GM12864 (cell line): ENCODE measurements around the gene USP48.

ENCODE experiments used
- DNase-seq: peaks from one replicate; pipeline ENCODE4 v3.0.0-alpha.2; 2011; ENCODE audit warnings: low read depth
- H3K4me3 ChIP-seq: 2 replicates; pipeline ENCODE4 v1.5.1; 2011; ENCODE audit warnings: mild to moderate bottlenecking, low read depth, low read length, control low read depth
- CTCF ChIP-seq: IDR thresholded peaks from 2 replicates; pipeline ENCODE4 v1.5.1; 2011; ENCODE audit warnings: low read depth, mild to moderate bottlenecking, moderate library complexity, low read length, control low read depth, inconsistent platforms; ENCODE audit errors: missing control alignments

The USP48 gene

GRCh38 chr1:21752186-21752585 is 30.8 kb downstream of the USP48 start:
- TF ChIP-seq CTCF = no peak
- DNase-seq = no peak
- no peak overlapping the region for H3K4me3 ChIP-seq

- no peak for TF ChIP-seq CTCF
- DNase-seq = no peak
- H3K4me3 ChIP-seq = no peak overlapping the region
These were observed 31.7 kb downstream of the USP48 start for GRCh38 chr1:21751281-21751680.

- no peak for TF ChIP-seq CTCF
- no peak for DNase-seq
- no peak overlapping the region for H3K4me3 ChIP-seq
These were observed 32.1 kb downstream of the USP48 start for GRCh38 chr1:21750841-21751240.

GRCh38 chr1:21749859-21750468 is 33.0 kb downstream of the USP48 start:
- H3K4me3 ChIP-seq = no peak overlapping the region
- DNase-seq = no peak
- no peak for TF ChIP-seq CTCF

DNA sequence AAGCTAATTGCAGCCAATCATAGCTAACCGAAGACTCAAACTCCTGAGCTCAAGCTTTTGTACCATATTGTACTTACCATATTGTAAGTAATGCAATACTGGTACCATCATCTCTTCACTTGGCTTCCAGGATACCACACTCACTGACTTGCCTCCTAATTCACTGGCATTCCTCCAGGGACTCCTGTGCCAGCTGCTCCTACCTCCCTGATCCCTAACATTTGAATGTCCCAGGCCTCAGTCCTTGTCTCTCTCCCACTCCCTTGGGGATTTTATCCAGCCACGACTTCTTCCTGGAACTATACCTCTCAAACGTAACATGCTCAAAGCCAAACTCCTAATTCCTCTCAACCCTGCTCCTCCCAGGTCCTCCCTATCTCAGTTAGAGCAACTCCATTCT is 33.8 kb downstream of the USP48 start:
- no peak for DNase-seq
- TF ChIP-seq CTCF = no peak

DNA sequence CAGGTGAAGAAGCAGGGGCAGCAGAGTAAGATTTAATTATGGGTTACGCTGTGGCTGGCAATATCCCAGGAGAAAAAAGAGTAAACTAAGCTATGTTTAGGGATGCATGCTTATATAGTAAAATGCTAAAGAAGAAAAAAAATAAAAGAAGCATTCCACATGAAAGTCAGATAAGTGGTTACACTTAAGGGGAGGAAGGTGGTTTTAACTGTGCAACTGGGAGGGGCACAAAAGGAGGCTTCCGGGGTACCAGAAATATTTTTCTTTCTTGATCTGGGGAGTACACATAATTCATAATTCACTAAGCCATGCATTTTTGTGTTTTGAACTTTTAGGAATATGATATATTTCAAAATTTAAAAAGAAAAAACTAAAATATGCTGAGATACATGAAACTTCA is 39.5 kb downstream of the USP48 start:
- no peak overlapping the region for H3K4me3 ChIP-seq
- DNase-seq = no peak

More for the DNA sequence above, 33.8 kb downstream of the USP48 start:
- no peak overlapping the region for H3K4me3 ChIP-seq

More for the DNA sequence above, 39.5 kb downstream of the USP48 start:
- no peak for TF ChIP-seq CTCF
